ENCODE results near the gene NOS1AP. TPM values are rescaled to one million over a fixed set of nuclear protein-coding genes. Genes with fewer than 3 reads are reported as not detected.

NOS1AP gene
- total and polyA plus RNA-seq, 9 donors, result 0.50 to 4.4 (median 1.5) TPM

DNA sequence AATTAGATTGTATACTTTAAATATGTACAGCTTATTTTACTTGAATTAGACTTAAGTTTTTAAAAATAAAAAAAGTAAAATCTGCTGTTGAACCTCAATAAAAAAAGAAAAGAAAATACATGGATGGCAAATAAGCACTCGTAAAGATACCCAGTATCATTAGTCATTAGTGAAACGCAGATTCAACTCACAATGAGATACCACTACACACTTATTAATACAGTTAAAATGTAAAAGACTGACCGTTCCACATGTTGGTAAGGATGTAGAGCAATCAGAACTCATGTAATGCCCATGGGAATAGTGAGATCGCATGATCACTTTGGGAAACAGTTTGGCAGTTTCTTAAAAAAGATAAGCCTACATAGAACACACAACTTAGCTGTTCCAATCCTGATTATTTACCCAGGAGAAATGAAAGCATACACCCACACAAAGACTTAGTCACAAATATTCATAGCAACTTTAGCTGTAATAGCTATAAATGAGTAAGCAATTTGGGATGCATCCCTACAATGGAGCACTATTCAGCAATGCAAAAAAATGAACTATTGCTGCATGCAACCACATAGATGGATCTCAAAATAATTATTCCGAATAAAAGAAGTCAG is 335.2 kb downstream of the NOS1AP start:
- H3K36me3 ChIP-seq, result no peaks in the 10 kb centered on the region
- H3K27me3 ChIP-seq, result no peaks in the 10 kb centered on the region
- H3K9me3 ChIP-seq, result no peaks in the 10 kb centered on the region
- no peaks in the 10 kb centered on the region for H3K4me1 ChIP-seq (ENCODE audit: insufficient read depth)
- no peak overlapping the region for H3K4me3 ChIP-seq
- intact Hi-C loops (cut with DNase I), result no loop called here
- H3K27ac ChIP-seq, result no peak overlapping the region
- TF ChIP-seq EP300 (IDR thresholded peaks at IDR 0.05) (no peak), CTCF (IDR thresholded peaks at IDR 0.05) (no peak)
- WGBS, 3 donors, result 39 to 59% (median 45%) methylated on average over 5 of the region's 5 CpGs
- no peak for DNase-seq

DNA sequence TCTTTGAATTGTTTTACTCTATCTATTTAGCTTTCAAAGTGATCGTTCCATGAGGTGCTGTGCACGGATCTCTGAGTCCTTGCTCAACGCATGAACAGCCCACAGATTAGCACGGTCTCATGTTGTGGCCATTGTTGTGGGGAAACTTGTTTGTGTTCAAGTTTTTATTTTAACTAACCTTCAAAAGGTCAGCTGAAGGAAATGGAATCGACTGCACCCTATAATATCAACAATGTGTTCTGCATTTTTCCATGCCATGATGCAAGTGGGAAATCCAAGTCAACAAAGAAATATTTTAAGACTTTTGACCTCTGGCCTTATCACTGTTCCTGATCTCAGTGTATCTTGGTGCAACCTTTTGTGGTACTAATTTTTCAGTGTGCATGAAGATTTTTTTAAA is 336.3 kb downstream of the NOS1AP start:
- TF ChIP-seq POLR2A (IDR thresholded peaks at IDR 0.05), result no peak
- TF ChIP-seq EP300 (IDR thresholded peaks at IDR 0.05), result no peak
- TF ChIP-seq CTCF (IDR thresholded peaks at IDR 0.05), result no peak
- Histone ChIP-seq H3K4me3 (no peak overlapping the region), H3K36me3 (no peaks in the 10 kb centered on the region), H3K4me1 (ENCODE audit: insufficient read depth) (no peaks in the 10 kb centered on the region), H3K27ac (no peak overlapping the region), H3K9me3 (no peaks in the 10 kb centered on the region), H3K27me3 (no peaks in the 10 kb centered on the region)
- no peak for DNase-seq
- intact Hi-C loops (cut with DNase I), result no loop called here
- 37 to 67% (median 44%) methylated on average over 5 of the region's 5 CpGs for WGBS, 3 donors

- H3K36me3 ChIP-seq, result no peaks in the 10 kb centered on the region
- no peaks in the 10 kb centered on the region for H3K27me3 ChIP-seq
- intact Hi-C loops (cut with DNase I), result no loop called here
- H3K4me1 ChIP-seq (ENCODE audit: insufficient read depth), result no peaks in the 10 kb centered on the region
- H3K9me3 ChIP-seq, result no peaks in the 10 kb centered on the region
- H3K4me3 ChIP-seq, result no peak overlapping the region
- no peak for TF ChIP-seq POLR2A (IDR thresholded peaks at IDR 0.05)
- no peak for TF ChIP-seq EP300 (IDR thresholded peaks at IDR 0.05)
- no peak for TF ChIP-seq CTCF (IDR thresholded peaks at IDR 0.05)
- no peak overlapping the region for H3K27ac ChIP-seq
- DNase-seq, result no peak
- WGBS, 3 donors, result 87 to 93% (median 91%) methylated on average over 2 of the region's 2 CpGs
Observed at GRCh38 chr1:162406811-162407210, 337.3 kb downstream of the NOS1AP start.

- Histone ChIP-seq H3K36me3 (no peaks in the 10 kb centered on the region), H3K9me3 (no peaks in the 10 kb centered on the region), H3K4me1 (ENCODE audit: insufficient read depth) (no peaks in the 10 kb centered on the region), H3K27ac (no peak overlapping the region), H3K4me3 (no peak overlapping the region), H3K27me3 (no peaks in the 10 kb centered on the region)
- DNase-seq, result no peak
- TF ChIP-seq EP300 (IDR thresholded peaks at IDR 0.05) (no peak), POLR2A (IDR thresholded peaks at IDR 0.05) (no peak), CTCF (IDR thresholded peaks at IDR 0.05) (no peak)
- WGBS, 3 donors, result 92 to 100% (median 97%) methylated on average over 1 of the region's 1 CpG
- intact Hi-C loops (cut with DNase I), result no loop called here
Observed at GRCh38 chr1:162407539-162407938, 338.0 kb downstream of the NOS1AP start.

Measured in ovary (tissue), 9 donors.